GM21367 (cell line): Measurements from ENCODE around the gene TSHZ2.
"Not testable (repeated sequence)": the region's sequence is repeated elsewhere in the genome, so short reads cannot be mapped to it uniquely, and the experiment has no call there.

ENCODE experiments used
- ATAC-seq: cut with Tn5 transposase; IDR thresholded peaks from one replicate; pipeline ENCODE4 v1.9.1; 2021; ENCODE audit not compliant: unreplicated experiment

TSHZ2 gene

DNA sequence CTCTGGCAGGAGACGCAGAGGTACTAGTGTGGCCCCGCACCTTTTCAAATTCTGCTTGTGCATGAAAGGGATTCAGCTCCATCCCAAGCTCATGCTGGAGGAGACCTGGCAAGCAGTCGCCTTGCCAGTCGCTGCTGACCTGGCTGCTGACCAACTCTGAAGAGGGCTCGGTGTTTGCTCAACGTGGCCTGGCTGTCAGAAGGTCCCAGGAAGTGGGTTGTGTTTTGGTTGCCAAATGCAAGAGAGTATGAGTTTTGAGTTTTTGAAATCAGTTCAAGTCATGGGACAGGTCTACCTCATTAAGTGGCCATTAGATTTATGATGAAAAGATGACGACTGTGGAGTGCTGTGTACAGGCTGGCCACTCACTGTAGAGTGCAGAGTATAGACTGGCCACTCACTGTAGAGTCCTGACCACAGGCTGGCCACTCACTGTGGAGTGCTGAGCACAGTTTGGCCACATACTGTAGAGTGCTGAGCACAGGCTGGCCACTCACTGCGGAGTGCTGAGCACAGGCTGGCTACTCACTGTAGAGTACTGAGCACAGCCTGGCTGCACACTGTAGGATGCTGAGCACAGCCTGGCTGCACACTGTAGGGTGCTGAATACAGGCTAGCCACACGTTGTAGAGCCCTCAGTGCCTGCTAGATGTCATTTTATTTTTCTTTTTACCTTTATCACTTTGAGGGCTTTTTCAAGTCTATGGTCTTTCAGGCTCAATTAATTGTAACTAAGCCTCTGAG, 427.6 kb downstream of the TSHZ2 start:
- no peak for ATAC-seq

DNA sequence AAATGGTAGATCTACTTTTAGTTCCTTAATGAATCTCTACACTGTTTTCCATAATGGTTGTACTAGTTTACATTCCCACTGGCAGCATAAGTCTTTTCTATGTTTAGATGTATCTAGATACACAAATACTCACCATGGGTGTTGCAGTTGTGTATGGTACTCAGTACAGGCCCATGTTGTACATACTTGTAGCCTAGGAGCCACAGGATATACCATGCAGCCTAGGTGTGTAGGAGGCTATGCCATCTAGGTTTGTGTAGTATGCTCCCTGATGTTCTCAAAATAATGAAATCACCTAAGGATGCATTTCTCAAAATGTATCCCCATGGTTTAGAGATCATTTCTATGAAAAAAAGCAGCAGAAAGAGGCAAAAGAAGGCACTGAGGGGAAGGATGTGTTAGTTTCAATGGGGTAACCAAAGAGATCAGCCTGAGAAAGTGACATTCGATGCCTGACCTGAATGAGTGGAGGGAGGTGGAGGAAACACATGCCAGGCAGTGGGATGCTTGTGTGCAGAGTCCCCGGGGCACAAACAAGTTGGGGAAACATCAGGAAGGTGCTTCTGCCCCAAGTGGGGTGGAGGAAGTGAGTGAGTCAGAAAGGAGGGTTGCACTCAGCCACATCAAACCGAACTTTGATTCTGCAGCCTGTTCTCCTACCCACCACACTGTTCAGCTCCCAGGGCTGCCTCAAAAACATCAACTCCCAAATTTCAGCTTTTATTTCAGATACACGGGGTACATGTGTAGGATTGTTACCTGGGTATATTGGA, 430.3 kb downstream of the TSHZ2 start:
- ATAC-seq, result no peak

DNA sequence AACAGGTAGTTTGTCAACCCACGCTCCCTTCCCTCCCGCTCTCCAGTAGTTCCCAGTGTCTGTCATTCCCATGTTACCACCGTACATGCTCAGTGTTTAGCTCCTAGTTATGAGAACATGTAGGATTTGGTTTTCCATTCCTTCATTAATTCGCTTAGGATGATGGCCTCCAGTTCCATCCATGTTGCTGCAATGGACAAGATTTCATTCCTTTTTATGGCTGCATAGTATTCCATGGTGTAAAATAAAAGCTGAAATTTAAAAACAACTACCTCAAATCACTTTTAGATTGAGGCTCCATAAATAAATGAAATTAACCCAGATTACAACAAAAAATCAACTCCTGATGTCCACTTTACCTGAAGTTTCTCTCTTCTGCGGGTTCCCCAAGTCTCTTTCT, 430.9 kb downstream of the TSHZ2 start:
- no peak for ATAC-seq

DNA sequence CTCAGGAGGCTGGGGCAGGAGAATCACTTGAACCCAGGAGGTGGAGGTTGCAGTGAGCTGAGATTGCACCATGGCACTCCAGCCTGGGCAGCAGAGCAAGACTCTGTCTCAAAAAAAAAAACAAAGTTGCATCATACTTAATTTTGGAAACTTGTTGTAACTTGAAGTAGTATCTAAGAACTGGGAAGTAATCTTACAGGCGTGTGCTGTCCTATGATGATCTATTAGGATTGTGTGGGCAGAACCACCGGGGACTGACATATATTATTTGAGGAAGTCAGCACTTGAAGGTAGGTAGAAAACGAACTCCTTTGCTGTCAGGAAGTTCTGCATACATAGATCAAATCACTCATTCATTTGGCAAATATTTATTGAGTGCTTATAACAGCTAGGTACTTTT, 433.0 kb downstream of the TSHZ2 start:
- no peak for ATAC-seq

DNA sequence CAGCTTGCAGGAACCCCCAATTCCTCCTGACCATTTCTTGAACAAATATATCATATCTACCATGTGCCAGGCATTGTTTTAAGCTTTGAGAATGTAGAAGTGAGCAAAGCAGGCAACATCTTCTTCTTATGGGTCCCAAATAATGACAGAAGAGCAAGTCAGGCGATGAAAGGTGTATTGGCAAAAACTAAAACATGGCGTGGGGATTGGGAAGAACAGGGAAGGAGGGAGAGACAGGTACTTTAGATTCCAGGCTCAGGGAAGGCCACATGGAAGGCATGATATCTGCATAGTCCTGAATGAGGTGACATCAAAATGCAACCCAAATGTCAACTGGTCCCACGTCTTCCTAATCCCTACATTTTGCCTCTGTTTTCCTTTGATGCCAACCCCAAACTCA, 434.4 kb downstream of the TSHZ2 start:
- ATAC-seq, result no peak

DNA sequence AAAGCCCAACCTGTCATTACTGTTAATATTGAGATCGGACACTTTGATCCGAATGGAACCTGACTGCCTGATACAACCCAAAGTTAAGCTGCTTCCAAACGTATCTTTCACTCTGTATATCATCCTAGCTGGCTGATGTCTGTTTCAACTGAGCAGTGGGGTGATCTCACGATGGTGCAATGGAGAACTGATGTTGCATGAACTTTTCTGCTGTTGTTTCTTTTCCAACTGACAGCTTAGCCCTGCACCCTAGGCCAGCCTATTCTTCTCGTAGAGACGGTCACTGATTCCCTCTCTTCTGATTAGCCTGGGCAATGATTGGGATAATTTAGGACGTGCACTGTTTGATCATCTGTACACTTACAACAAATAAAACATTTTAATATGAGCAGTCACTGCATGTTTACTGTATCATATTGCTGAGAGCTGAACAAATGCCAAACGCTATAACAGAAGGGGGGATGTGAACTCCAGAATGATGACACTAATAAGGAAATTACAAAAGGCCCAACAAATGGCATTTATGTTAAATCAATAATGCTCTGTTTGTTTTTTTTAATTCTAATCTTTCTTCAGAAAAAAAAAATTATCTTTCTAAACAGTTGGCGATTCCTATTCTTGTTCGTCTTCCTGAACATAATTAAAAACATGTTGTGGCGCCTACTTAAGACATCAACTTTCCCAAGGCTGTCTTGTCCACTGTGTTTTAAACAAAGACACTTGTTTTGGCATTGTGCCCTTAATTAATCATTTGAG, 436.7 kb downstream of the TSHZ2 start:
- ATAC-seq, result no peak

DNA sequence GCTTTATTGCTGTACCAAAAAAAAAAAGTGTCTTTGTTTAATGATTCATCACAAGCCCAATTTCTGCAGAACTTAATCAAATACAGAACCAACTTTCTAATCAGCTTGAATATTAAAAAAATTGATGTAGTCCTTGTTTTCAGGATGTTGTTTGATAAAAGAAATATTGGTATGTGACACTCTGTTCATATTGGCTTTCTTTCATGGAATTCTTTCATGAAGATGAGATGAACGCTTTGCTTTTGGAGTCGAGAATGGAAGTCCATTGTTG, 437.2 kb downstream of the TSHZ2 start:
- no peak for ATAC-seq

DNA sequence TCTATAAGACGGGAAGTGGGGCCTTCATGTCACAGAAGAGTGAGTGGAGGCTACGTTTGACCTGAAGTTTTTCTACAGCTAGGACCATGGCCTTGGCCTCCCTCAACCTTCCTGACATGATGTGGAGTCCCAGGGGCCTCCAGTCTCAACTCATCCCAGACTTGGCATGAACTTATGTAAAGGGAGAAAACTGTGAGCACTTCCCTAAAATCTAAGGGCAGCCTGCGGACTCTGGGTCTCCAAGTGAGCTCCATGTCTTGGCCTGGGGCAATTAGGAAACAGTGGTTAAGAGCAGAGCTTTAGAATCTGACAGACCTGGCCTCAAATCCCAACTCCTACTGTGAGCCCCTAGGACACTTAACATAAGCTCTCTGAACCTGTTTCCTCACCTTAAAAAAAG, 439.0 kb downstream of the TSHZ2 start:
- ATAC-seq, result no peak

DNA sequence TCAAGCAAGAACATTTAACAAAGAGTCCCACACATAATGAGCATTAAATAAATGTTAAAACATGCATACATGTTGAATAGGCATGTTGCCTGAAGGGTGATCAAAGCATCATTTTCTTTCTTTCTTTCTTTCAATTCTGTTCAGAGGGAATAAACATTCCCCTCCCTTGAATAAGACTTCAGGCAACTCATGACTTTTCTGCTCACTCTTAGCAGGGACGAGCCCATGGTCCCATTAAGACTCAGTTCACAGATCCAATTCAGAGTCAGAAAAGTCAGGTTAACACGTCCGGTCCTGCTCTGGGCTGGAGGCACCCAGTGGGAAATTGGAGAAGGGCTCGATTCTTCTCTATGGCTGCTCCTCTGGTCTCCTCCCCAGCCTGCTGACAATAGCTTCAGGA, 439.7 kb downstream of the TSHZ2 start:
- ATAC-seq, result no peak

DNA sequence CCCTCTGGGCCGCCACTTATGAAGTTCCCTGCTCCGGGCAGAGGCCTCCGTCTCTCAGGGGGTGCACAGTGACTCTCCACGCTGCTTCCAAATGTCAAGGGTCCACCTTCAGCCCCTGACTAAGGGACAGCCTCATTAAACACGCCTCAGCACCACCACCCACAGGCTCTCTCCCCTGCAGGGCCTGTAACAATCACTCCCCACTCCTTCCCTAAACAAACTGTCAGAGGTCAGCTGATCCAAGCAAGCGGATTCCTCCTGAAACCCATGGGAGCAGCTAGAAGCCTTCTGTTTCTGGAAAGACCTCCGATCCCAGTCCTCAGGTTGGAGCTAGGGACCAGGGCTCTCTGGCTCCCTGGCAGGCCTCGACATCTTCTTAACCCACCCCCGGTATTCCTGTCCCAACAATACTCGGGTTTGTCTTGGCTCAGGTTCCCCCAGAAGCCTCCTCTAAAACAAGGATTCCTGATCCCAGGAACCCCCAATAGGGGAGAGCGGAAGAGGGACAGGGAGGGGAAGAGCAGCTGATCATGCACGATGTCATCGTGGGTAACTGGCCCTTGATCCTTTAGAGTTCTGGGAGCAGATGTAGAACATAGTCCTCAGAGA, 440.5 kb downstream of the TSHZ2 start:
- ATAC-seq, result no peak

DNA sequence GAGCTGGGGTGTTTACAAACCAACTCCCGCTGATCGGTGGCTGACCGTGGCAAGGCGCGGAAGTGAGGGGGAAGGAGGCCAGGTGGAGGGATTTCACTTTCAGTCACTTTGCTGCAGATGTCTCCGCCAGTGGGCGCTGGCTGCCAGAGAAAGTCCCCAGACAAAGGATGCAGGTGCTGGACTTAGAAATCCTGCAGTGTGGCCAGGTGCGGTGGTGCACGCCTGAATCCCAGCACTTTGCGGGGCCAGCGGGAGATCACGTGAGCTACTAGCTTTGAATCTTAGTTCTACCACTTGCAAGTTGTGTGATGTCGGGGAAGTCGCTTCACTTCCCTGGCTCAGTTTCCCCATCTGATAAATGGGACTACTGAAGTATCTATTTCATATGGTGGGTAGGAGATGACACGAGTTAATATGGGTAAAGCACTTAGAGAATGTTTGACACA, 441.1 kb downstream of the TSHZ2 start:
- peak; percentile 90 for ATAC-seq

DNA sequence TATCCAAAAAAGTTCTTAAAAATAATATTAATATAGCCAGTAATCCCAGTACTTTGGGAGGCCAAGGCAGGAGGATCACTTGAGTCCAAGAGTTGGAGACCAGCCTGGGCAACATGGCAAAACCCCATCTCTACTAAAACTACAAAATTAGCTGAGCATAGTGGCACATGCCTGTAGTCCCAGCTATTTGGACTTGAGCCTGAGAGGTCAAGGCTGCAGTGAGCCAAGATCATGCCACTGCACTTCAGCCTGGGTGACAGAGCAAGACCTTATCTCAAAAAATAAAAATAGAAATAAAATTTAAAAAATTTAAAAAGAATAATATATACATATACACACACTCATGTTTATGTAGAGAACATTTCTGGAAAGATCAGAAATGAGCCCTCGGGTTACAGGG, 441.7 kb downstream of the TSHZ2 start:
- not testable (repeated sequence) for ATAC-seq

DNA sequence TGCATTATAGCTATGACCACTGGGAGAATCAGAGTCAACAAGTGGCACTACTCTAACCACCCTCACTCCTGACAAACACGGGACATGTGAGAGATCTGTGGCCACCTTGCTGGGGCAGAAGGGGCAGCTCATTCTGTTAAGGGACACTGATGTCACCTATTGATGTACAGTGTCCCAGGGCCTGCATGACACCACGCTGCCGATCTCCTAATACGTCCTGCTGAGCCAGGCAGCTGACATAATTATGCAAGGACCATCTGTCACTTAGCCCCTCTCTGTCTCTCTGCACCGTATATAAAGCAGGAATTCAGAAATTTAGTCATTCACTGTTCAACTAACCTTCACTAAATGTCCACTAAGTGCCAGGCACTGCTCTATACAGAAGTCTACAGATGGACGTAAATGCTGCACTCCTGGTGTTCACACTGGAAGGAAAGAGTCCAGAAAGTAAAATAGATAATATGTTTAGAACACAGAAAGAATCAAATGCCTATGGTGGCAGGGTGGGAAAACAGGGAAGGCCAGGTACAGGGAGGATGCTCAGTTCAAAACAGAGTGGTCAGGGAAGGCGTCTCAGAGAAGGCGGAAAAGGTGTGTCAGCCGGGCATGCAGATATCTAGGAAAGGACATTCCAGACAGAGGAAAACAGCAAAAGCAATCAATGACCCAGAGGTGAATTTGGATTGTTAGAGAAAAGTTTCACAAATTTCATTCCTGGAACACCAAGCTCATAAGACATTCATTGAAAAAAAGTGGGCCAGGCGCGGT, 447.7 kb downstream of the TSHZ2 start:
- ATAC-seq, result no peak

DNA sequence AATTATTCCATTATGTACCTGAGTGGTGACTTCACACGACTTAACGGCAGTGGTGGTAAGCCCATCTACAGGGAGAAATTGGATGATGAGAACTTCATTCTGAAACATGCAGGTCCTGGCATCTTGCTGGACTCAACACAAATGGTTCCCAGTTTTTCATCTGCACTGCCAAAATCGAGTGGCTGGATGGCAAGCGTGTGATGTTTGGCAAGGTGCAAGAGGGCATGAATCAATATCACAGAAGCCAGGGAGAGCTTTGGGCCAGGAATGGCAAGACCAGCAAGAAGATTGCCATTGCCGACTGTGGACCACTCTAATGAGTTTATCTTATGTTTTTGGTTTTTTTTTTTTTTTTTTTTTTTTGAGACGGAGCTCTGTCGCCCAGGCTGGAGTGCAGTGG, 449.2 kb downstream of the TSHZ2 start:
- ATAC-seq, result no peak

DNA sequence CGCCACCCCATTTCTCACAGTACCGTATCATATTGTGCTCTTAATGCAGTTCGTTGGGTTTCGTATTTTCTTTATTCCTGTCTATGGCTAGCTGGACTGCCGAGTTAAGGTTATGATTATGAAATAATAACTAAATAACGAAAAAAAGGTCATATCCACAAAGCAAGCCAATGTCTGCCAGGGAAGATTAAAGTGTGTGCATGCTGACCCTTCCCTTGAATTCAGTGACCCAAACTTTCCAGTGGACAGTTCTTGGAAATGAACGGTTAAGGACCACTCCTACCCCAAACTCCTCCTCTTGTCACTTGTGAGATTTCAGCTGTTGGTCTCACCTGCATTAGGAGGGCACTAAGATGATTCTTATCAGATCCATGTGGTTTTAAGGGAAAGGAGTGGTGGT, 449.9 kb downstream of the TSHZ2 start:
- no peak for ATAC-seq

DNA sequence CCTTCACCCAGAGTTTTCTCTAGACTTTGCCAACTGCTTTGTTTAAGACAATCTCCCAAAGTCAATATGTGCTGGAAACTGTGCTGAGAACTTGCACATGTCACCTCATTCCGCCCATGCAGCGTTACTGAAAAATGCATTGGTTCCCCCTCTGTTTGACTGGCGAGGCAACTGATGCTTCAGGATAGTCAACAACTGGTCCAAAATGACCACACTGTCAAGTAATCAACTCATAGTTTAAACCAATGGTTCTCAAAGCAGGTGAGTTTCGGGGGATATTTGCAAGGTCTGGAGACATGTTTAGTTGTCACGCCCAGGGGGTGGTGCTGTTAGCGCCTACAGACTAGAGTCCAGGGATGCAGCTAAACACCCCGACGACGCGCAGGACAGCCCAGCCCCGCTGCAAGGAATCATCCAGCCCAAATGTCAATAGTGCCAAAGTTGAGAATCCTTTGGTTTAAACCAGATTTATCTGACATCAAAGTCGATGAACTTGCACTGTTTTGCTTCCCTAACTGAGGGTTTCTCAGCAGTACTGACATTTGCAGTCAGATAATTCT, 451.5 kb downstream of the TSHZ2 start:
- no peak for ATAC-seq

DNA sequence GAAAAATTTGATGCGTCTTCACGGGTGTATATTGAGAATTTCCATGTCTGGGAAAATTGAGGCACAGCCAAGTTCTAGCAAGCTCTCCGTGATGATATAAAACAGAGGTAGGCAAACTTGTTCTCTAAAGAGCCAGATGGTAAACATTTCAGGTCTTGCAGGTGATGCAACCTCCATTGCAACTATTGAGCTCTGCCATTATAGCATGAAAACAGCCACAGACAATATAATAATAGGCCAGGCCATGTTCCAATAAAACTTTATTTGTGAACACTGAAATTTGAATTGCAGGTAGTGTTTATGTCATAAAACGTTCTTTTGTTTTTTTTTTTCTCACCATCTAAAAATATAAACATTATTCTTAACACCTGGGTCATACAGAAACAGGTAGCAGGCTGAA, 453.3 kb downstream of the TSHZ2 start:
- no peak for ATAC-seq

DNA sequence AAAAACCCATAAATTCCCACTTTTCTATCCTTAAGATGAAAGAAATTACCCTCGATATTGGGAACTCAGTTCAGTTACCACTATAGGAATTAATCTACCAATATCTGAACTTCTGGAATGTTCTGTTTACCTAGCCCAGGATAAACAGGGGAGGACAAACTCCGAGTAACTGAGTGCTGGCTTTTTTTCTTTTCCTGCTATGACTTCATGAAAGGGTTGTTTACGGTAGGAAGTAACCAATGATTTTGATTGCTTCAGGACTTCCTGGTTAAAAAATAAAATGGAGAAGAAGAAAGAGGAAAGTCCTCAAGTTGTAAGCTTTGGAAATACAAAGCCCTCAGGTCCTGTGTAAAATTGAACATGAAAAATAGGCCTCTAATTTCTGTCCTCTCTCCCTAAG, 453.8 kb downstream of the TSHZ2 start:
- ATAC-seq, result no peak

DNA sequence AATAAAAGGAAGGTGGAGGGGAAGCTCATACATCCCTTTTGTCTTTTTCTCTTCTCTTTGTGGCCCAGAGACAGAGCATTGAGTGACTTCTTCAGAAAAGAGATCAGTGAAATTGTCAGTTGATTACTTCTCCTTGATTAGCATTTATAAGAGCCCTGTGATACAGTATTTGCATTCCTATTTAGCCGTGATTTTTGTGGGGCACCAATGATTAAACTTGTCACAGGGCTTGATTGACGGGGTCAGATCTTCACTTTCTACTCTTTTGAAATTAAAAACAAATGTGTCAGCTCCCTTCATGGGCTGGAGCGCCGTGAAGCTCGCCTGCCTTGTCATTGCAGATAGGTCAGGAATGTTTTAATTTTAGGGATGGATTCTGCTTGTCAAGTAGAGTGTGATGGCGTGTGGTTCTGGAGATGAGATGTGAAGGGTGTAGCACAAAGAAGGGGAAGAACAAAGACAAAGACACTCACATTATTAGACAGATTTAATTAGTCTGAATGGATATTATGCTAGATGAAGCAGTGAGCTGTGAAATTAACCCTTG, 454.7 kb downstream of the TSHZ2 start:
- ATAC-seq, result no peak

DNA sequence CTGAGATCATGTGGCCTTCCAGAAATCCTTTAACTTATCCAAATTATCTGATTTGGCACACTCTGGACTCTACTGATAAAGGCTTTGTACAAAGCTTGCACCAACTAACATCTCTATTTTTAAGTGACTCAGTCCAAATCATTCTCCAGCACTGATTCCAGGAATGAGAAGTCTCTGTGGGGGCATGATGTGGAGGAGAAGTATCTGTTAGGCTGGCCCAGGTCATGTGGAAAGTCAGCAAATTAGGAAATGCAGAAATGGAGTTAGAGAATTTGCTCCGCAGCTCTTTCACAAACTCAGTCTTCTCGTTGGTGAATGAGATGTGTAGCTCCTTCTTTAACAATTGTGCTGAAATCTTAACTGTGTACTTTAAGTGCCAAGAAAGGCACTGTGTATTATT, 455.8 kb downstream of the TSHZ2 start:
- ATAC-seq, result no peak
